H9 (cell line): Measurements from ENCODE around the gene TXNRD1. TPM values are rescaled to one million over a fixed set of nuclear protein-coding genes. Genes with fewer than 3 reads are reported as not detected.

Experiments used
- DNase-seq: peaks from one replicate; pipeline ENCODE4 v3.0.0-alpha.2; 2017
- H2AFZ ChIP-seq: one replicate; pipeline ENCODE4 v1.6.1; 2013; ENCODE audit warnings: mild to moderate bottlenecking, low read length, control low read depth, moderate library complexity
- H2AK5ac ChIP-seq: 2 replicates; pipeline ENCODE4 v1.6.1; 2013; ENCODE audit warnings: low read length, control low read depth, mixed read lengths; ENCODE audit not compliant: insufficient read length
- H2BK120ac ChIP-seq: one replicate; pipeline ENCODE4 v1.6.1; 2013; ENCODE audit warnings: low read depth, mild to moderate bottlenecking, low read length, control low read depth, inconsistent platforms; ENCODE audit not compliant: poor library complexity, severe bottlenecking
- H2BK12ac ChIP-seq: 2 replicates; pipeline ENCODE4 v1.6.1; 2013; ENCODE audit warnings: low read length, control low read depth, mixed read lengths, low read depth; ENCODE audit not compliant: insufficient read length
- H2BK15ac ChIP-seq: 2 replicates; pipeline ENCODE4 v1.6.1; 2013; ENCODE audit warnings: low read depth, low read length, control low read depth
- H2BK20ac ChIP-seq: one replicate; pipeline ENCODE4 v1.6.1; 2013; ENCODE audit warnings: low read depth, mild to moderate bottlenecking, low read length, control low read depth, inconsistent platforms; ENCODE audit not compliant: poor library complexity, severe bottlenecking
- H2BK5ac ChIP-seq: 2 replicates; pipeline ENCODE4 v1.6.1; 2013; ENCODE audit warnings: low read length, control low read depth, mixed read lengths; ENCODE audit not compliant: insufficient read length
- H3K14ac ChIP-seq: 2 replicates; pipeline ENCODE4 v1.6.1; 2013; ENCODE audit warnings: low read length, control low read depth; ENCODE audit not compliant: insufficient read depth
- H3K18ac ChIP-seq: 2 replicates; pipeline ENCODE4 v1.6.1; 2013; ENCODE audit warnings: low read depth, mild to moderate bottlenecking, mixed read lengths, low read length, control low read depth; ENCODE audit not compliant: insufficient read length
- H3K23ac ChIP-seq: 2 replicates; pipeline ENCODE4 v1.6.1; 2013; ENCODE audit warnings: low read length, control low read depth, mixed read lengths, low read depth; ENCODE audit not compliant: insufficient read length
- H3K23me2 ChIP-seq: 2 replicates; pipeline ENCODE4 v1.6.1; 2013; ENCODE audit warnings: low read depth, mild to moderate bottlenecking, mixed read lengths, low read length, control low read depth; ENCODE audit not compliant: insufficient read length, poor library complexity, severe bottlenecking
- H3K27ac ChIP-seq: 2 replicates; pipeline ENCODE4 v1.5.1; 2013; ENCODE audit warnings: low read length, control low read depth, mixed read lengths, low read depth; ENCODE audit not compliant: insufficient read length
- H3K27me3 ChIP-seq: 2 replicates; pipeline ENCODE4 v1.6.1; 2013; ENCODE audit warnings: low read length, control low read depth, inconsistent platforms; ENCODE audit not compliant: insufficient read depth
- H3K4ac ChIP-seq: 2 replicates; pipeline ENCODE4 v1.6.1; 2013; ENCODE audit warnings: low read depth, mild to moderate bottlenecking, control low read depth, inconsistent platforms, low read length, moderate library complexity
- H3K4me1 ChIP-seq: 2 replicates; pipeline ENCODE4 v1.6.1; 2013; ENCODE audit warnings: low read length, control low read depth, inconsistent platforms; ENCODE audit not compliant: insufficient read depth
- H3K4me2 ChIP-seq: 2 replicates; pipeline ENCODE4 v1.6.1; 2013; ENCODE audit warnings: low read length, control low read depth, mixed read lengths; ENCODE audit not compliant: insufficient read length, insufficient read depth
- H3K56ac ChIP-seq: 2 replicates; pipeline ENCODE4 v1.6.1; 2013; ENCODE audit warnings: low read depth, mild to moderate bottlenecking, mixed read lengths, low read length, control low read depth; ENCODE audit not compliant: insufficient read length
- H3K79me1 ChIP-seq: 2 replicates; pipeline ENCODE4 v1.6.1; 2013; ENCODE audit warnings: low read depth, mild to moderate bottlenecking, moderate library complexity, low read length, control low read depth, inconsistent platforms; ENCODE audit not compliant: insufficient read depth, poor library complexity, severe bottlenecking
- H3K79me2 ChIP-seq: 2 replicates; pipeline ENCODE4 v1.6.1; 2013; ENCODE audit warnings: low read length, control low read depth, inconsistent platforms; ENCODE audit not compliant: insufficient read depth
- H3K9ac ChIP-seq: 2 replicates; pipeline ENCODE4 v1.6.1; 2013; ENCODE audit warnings: low read length, control low read depth, mixed read lengths; ENCODE audit not compliant: insufficient read length; ENCODE audit errors: extremely low read depth
- H3K9me3 ChIP-seq: one replicate; pipeline ENCODE4 v1.6.1; 2013; ENCODE audit warnings: low read depth, low read length, inconsistent platforms; ENCODE audit not compliant: control insufficient read depth
- H3T11ph ChIP-seq: one replicate; pipeline ENCODE4 v1.6.1; 2013; ENCODE audit warnings: mild to moderate bottlenecking, low read length, control low read depth, inconsistent platforms
- H4K20me1 ChIP-seq: one replicate; pipeline ENCODE4 v1.6.1; 2013; ENCODE audit not compliant: control insufficient read depth, insufficient read length, insufficient read depth
- H4K5ac ChIP-seq: 2 replicates; pipeline ENCODE4 v1.6.1; 2013; ENCODE audit warnings: low read depth, mild to moderate bottlenecking, mixed read lengths, low read length, control low read depth; ENCODE audit not compliant: insufficient read length
- H4K8ac ChIP-seq: replicated peaks from 2 replicates; pipeline ENCODE4 v1.6.1; 2013; ENCODE audit warnings: low read length, control low read depth, mixed read lengths, low read depth; ENCODE audit not compliant: insufficient read length
- H4K91ac ChIP-seq: 2 replicates; pipeline ENCODE4 v1.6.1; 2013; ENCODE audit warnings: low read depth, mild to moderate bottlenecking, moderate library complexity, mixed read lengths, low read length, control low read depth; ENCODE audit not compliant: insufficient read length
- H3K27ac Mint-ChIP-seq, 3 experiments: 2 replicates in 2 of 3; 3 replicates in 1 of 3; pipeline ENCODE4 v1.8.0; 2020 to 2021; ENCODE audit warnings: mixed read lengths in 3 of 3, mild to moderate bottlenecking in 1 of 3, moderate library complexity in 1 of 3
- H3K27me3 Mint-ChIP-seq: 2 replicates; pipeline ENCODE4 v1.8.0; 2021; ENCODE audit warnings: low read depth, mild to moderate bottlenecking, moderate library complexity, mixed read lengths
- H3K36me3 Mint-ChIP-seq, 3 experiments: 2 replicates in 2 of 3; 3 replicates in 1 of 3; pipeline ENCODE4 v1.8.0; 2020 to 2021; ENCODE audit warnings: low read depth in 3 of 3, mixed read lengths in 3 of 3; ENCODE audit not compliant: insufficient read depth in 1 of 3
- H3K4me1 Mint-ChIP-seq, 2 experiments: 2 replicates each; pipeline ENCODE4 v1.8.0; 2020; ENCODE audit warnings: mixed read lengths in 2 of 2
- H3K4me3 Mint-ChIP-seq, 2 experiments: 2 replicates in 1 of 2; 3 replicates in 1 of 2; pipeline ENCODE4 v1.8.0; 2020 to 2021; ENCODE audit warnings: mild to moderate bottlenecking in 2 of 2, mixed read lengths in 2 of 2, moderate library complexity in 1 of 2
- H3K9me3 Mint-ChIP-seq, 2 experiments: 2 replicates in 1 of 2; 3 replicates in 1 of 2; pipeline ENCODE4 v1.8.0; 2020; ENCODE audit warnings: mild to moderate bottlenecking in 2 of 2, mixed read lengths in 2 of 2, moderate library complexity in 1 of 2
- WGBS: extraction: QIAGEN DNeasy Blood & Tissue Kit; methylation state at CpG from one replicate; pipeline ENCODE4 v1.1.7; 2013; ENCODE audit warnings: missing lambda C conversion rate, low lambda C conversion rate, mixed read lengths; ENCODE audit not compliant: insufficient read length; ENCODE audit errors: extremely low coverage; 5-methylcytosine and 5-hydroxymethylcytosine counted together
- total RNA-seq: library from RNA; stranded (reverse); gene quantifications from 2 replicates; pipeline ENCODE4 v1.2.1, GENCODE V29; 2021
- TF ChIP-seq, protein P1 (sequence below): fragments of 200-600 bp; sonication (generic); conservative IDR thresholded peaks from 3 replicates; pipeline ENCODE4 v1.8.0; 2021; ENCODE audit warnings: antibody characterized with exemption, mild to moderate bottlenecking

The TXNRD1 gene
- total RNA-seq, 1 experiment from 2014 or later, result 100 TPM

DNA sequence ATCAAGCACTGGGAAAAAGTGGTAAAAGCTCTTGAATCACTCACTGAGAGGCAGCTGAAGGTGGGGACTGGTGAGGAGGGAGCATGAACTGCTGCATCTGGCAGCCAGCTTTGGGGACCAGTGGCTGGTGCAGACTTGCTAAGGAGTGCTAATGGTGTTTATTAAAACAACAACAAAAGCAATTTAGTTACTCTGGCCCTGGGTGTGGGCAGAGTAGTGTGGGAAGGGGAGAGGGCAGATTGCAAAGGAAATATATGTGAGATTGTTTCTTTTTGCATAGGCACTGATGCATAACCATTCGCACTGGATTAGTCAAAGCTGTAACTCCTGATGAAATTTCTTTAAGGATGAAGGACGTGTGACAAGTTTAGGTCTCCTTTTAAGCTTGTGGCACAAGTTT lies 8.1 kb downstream of the TXNRD1 start:
- Histone ChIP-seq H3K23me2 (no peaks in the 10 kb centered on the region), H4K5ac (no peak overlapping the region), H3K4ac (no peak overlapping the region), H3K23ac (no peak overlapping the region), H3K79me1 (no peaks in the 10 kb centered on the region), H4K8ac (no peak overlapping the region), H3K27ac (no peak overlapping the region), H3K27me3 (no peaks in the 10 kb centered on the region), H2BK15ac (no peak overlapping the region), H3K4me2 (no peak overlapping the region), H2BK120ac (no peak overlapping the region), H3K18ac (no peak overlapping the region), H3K56ac (no peak overlapping the region), H3K9me3 (no peaks in the 10 kb centered on the region), H4K91ac (no peak overlapping the region), H2BK12ac (no peak overlapping the region), H4K20me1 (no peaks in the 10 kb centered on the region), H2AFZ (peak overlapping the region; percentile 45), H3K79me2 (no peaks in the 10 kb centered on the region), H3K14ac (no peak overlapping the region), H3K4me1 (no peaks in the 10 kb centered on the region), H3T11ph (no peak overlapping the region), H2BK20ac (no peak overlapping the region), H2AK5ac (no peak overlapping the region), H2BK5ac (no peak overlapping the region), H3K9ac (no peak overlapping the region)
- no peak for DNase-seq
- TF ChIP-seq, protein P1, sequence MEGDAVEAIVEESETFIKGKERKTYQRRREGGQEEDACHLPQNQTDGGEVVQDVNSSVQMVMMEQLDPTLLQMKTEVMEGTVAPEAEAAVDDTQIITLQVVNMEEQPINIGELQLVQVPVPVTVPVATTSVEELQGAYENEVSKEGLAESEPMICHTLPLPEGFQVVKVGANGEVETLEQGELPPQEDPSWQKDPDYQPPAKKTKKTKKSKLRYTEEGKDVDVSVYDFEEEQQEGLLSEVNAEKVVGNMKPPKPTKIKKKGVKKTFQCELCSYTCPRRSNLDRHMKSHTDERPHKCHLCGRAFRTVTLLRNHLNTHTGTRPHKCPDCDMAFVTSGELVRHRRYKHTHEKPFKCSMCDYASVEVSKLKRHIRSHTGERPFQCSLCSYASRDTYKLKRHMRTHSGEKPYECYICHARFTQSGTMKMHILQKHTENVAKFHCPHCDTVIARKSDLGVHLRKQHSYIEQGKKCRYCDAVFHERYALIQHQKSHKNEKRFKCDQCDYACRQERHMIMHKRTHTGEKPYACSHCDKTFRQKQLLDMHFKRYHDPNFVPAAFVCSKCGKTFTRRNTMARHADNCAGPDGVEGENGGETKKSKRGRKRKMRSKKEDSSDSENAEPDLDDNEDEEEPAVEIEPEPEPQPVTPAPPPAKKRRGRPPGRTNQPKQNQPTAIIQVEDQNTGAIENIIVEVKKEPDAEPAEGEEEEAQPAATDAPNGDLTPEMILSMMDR, result no peak
- no CpG with 5 or more reads among the region's 2 CpGs for WGBS
- Mint-ChIP-seq H3K36me3 (no peaks in the 10 kb centered on the region), H3K27ac (no peak overlapping the region), H3K4me3 (no peak overlapping the region), H3K4me1 (peaks cover 4% of the 10 kb centered on the region in 2 experiments; a peak in 2 of 4 replicates), H3K27me3 (peaks cover 8% of the 10 kb centered on the region), H3K9me3 (no peaks in the 10 kb centered on the region)
